ENCODE data around the gene RORC. TPM values are rescaled to one million over a fixed set of nuclear protein-coding genes. Genes with fewer than 3 reads are reported as not detected.

RORC gene
- total RNA-seq, result 0.05 and 0.35 TPM in 2 replicates

GRCh38 chr1:151831605-151832004 is at the start of gene RORC:
TSS of gene RORC (minus strand) at chr1:151831802. CDS start at chr1:151831764, 38 bp downstream.

GRCh38 chr1:151853411-151853943 is 21.9 kb upstream of the RORC start, which contains the start of gene THEM5:
TSS of gene THEM5 (minus strand) at chr1:151853712. CDS start at chr1:151853565, 147 bp downstream.

GRCh38 chr1:151839457-151840403 is 8.1 kb upstream of the RORC start, which contains the start of gene C2CD4D:
TSS of gene C2CD4D (minus strand) at chr1:151839820. CDS start at chr1:151838989, 831 bp downstream.

GRCh38 chr1:151805066-151805820 is 26.4 kb downstream of the RORC start, which contains the start of gene LINGO4:
TSS of gene LINGO4 (minus strand) at chr1:151805419. CDS start at chr1:151802704, 2,715 bp downstream.

GRCh38 chr1:151790071-151790939 is 41.3 kb downstream of the RORC start, which contains the start of gene TDRKH:
TSS of gene TDRKH (minus strand) at chr1:151790500. CDS start at chr1:151783022, 7,478 bp downstream.

GRCh38 chr1:151762941-151763921 is 68.4 kb downstream of the RORC start, which contains the start of gene MRPL9:
TSS of gene MRPL9 (minus strand) at chr1:151763496. CDS start at chr1:151763479, 17 bp downstream.

Other genes starting within 250 kb of the RORC start
- 10.6 and 16.1 TPM in 2 replicates for gene SNX27, start 219.8 kb downstream of the RORC start, total RNA-seq
- not detected in 2 replicates for gene CELF3, start 115.0 kb downstream of the RORC start, total RNA-seq
- not detected in 2 replicates for gene RIIAD1, start 110.3 kb downstream of the RORC start, total RNA-seq
- gene MRPL9, start 68.3 kb downstream of the RORC start, total RNA-seq, result 81.1 and 91.5 TPM in 2 replicates
- gene TDRKH, start 41.3 kb downstream of the RORC start, total RNA-seq, result 7.2 and 8.7 TPM in 2 replicates
- gene LINGO4, start 26.4 kb downstream of the RORC start, total RNA-seq, result not detected in 2 replicates
- gene C2CD4D, start 8.0 kb upstream of the RORC start, total RNA-seq, result 0.14 TPM in 1 of 2 replicates, not detected in the other
- 0.99 and 2.3 TPM in 2 replicates for gene THEM5, start 21.9 kb upstream of the RORC start, total RNA-seq
- gene THEM4, start 77.7 kb upstream of the RORC start, total RNA-seq, result 9.1 and 14.0 TPM in 2 replicates
- 554 and 603 TPM in 2 replicates for gene S100A10, start 162.1 kb upstream of the RORC start, total RNA-seq
- 947 and 1,683 TPM in 2 replicates for gene S100A11, start 205.2 kb upstream of the RORC start, total RNA-seq